GM21360 (cell line): ENCODE data around the gene KCNH8.
A peak's percentile ranks its signal among the peaks of the same experiment; 100 is the strongest.
"Not testable (repeated sequence)": the region's sequence is repeated elsewhere in the genome, so short reads cannot be mapped to it uniquely, and the experiment has no call there.

Experiments
- ATAC-seq: cut with Tn5 transposase; IDR thresholded peaks from one replicate; pipeline ENCODE4 v1.9.1; 2021; ENCODE audit warnings: mild to moderate bottlenecking, moderate library complexity; ENCODE audit not compliant: unreplicated experiment

Gene KCNH8

GRCh38 chr3:19171794-19172193 is 23.5 kb downstream of the KCNH8 start:
- ATAC-seq, result no peak

- no peak for ATAC-seq
These were observed 25.6 kb downstream of the KCNH8 start for GRCh38 chr3:19173945-19174344.

DNA sequence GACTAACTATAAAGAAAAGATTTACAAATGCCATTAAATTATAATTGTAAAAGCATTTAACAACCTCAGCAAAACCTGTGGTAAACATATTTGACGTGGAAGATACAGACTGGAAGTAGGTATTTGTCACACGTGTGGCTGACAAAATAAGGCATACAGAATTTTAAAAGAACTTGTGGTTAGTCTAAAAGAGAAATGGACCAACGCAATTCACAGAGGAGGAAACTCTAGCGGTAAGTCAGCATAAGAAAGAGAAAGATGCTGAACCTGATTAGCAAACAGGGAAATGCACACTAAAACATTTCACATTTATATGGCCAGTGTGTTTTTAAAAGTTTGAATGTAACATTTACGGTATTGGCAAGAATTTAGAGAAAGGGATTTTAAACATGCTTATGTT is 35.3 kb downstream of the KCNH8 start:
- ATAC-seq, result no peak

DNA sequence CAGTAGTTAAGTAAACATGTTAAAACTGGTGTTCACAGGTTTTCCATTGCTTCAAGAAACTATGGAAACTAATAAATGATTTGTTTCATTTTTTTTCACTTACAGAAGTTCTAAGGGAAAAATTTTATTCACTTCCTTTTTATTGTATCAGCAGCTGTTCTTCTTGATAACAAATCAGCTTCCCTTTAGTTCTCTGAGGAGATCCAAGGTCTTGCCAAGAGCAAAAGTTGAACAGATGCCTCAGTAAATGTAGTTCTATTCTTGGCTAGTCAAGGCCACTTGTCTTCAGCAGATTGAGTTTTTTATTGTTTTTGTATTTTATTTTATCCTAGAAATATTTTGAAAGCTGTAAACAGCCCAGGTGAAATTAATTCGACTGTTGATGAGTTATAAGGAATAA is 41.8 kb downstream of the KCNH8 start:
- no peak for ATAC-seq

- ATAC-seq, result no peak
These were observed 42.3 kb downstream of the KCNH8 start for GRCh38 chr3:19190602-19191001.

- no peak for ATAC-seq
These were observed 50.8 kb downstream of the KCNH8 start for GRCh38 chr3:19199131-19199530.

- ATAC-seq, result no peak
These were observed 54.0 kb downstream of the KCNH8 start for GRCh38 chr3:19202303-19202702.

- no peak for ATAC-seq
These were observed 54.4 kb downstream of the KCNH8 start for GRCh38 chr3:19202754-19203153.

DNA sequence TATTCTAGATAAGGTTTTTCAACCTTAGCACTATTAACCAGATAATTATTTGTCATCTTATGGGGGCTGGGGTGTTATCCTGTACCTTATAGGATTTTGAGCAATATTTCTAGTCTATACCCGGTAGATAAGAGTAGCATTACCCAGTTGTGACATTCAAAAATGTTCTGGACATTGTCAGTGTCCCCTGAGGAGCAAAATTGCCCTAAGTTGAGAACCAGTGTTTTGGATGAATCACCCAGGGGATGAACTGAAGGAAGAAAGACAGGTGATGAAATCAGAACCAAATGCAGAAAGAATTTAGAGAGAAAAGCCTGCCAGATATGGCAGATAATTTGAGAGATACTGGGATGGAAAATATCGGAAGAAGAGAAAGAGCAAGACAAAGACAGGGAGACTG is 58.2 kb downstream of the KCNH8 start:
- ATAC-seq, result no peak

DNA sequence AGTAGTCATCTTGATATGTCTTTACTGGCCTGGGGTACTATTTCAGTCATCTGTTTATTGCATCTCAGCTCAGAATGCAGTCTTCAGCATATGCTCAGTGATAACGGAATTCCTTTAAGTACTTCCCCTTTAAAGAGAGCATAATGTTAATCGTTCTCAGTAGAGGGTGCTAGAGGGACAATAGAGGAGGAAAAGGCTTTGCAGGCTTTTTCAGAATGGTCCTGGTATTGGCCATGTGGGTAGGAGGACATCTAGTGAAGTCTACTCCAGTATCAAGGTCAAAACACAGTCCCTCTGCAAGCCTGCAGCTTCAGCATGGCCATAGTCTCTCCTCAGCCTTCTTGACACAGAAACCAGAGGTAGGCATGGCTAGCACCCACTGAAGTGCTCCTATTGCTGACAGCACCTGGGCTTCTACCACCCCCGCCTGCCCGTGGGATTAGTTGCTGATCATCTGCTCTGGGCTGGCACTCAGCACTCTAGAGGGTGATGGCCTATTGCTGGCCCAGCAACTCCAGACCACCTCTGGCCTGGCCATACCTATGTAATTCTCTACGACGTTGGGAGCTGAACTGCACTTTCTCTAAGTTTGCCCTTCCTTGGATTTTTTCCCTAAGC is 65.4 kb downstream of the KCNH8 start:
- ATAC-seq, result peak; percentile 70

DNA sequence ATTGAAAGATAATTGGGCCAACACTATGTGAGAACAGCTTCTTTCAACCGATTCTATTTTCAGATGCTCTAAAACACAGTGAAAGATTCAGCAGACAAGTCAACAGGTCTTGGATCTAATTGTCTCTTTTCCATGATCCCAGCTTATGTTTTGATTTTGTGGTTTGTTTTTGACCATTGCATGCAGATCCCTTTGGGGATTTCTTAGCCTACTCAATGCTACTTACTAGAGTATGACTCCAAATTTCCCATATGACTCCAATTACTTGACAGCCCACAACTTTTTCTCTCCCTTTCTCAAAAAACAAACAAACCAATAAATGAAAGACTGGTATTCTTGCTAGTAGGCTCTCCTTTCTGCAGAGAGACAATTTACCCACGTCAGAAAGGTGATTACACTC is 67.1 kb downstream of the KCNH8 start:
- ATAC-seq, result no peak

DNA sequence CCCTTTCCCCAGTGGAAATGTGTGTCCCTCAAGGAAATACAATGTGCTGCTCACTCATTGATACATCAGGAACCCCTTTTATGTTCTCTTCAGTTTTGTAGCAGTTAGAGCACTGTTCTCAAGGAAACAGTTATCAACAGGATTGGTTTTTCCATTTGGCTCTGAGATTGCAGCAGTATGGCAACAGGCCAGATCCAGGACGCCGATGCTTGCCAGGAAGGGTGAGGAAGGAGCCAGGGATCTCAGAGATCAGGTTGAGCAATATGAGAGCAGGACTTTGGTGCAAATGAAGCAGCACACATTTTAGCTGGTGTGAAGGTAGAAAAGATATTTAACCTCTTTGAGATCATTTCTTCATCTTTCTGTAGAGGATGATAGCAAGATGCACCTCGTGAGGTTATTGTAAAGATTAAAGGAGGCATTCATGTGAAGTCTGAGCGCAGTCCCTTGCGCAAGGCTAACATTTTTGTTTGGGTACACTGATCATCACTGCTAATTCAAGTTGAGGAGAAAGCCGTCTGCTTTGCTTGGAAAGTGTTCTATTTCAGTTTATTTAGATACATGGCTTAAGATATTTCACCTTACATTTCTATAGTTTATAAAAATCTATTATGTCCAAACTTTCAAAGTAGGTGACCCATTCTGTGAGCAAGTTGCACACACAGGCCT is 68.5 kb downstream of the KCNH8 start:
- ATAC-seq, result no peak

DNA sequence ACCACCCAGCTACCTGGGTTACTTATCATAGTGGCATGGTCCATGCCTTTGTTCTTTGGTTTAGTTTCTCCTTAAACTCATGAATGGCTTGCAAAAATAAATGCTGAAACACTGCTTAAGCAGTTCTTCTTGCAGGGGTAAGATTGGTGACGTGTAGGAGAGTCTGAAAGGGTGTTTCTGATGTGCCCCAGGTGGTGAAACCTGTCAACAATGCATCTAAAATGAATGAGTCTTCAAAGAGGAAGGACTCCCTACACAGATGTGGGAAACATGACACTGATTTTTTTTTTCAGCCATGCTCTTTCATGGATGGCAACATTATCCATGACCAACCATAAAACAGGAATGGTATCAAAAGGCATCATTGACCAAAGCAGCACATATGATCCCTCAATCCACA is 72.0 kb downstream of the KCNH8 start:
- no peak for ATAC-seq

- no peak for ATAC-seq
These were observed 72.8 kb downstream of the KCNH8 start for GRCh38 chr3:19221081-19221480.

DNA sequence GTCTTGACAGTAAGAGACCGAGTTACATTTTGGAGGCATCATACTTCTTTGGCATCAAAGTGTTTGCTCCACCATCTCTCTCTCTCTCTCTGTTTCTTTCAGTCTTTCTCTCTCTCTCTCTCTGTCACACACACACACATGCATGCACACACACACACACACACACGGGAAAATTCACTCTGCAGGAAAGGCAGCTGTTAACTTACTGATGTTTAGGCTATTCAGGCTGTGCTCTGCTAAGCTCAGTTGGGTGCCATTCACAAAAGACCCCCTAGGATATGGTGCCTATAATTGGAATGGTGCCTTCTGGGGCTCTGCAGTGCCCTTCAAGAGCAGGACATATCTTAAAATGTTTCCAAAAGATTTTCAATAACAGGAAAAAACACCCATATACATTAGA is 78.2 kb downstream of the KCNH8 start:
- ATAC-seq, result no peak

DNA sequence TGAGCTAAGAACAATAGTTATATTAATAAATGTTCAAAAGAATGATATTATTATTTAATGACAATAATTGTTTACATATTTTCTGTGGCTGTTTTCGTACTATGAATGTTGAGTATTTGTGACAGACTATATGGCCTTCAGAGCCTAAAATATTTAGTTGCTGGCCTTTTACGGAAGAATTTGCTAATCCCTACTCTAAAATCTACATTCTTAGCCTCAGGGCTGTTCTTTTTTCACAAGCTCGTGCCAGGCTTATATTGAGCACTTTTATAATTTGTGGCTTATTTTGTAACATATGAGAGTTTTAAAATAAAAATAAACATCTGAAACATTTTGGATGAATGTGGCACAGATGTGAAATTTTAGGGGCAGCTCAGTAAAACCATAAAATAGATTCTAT is 79.9 kb downstream of the KCNH8 start:
- ATAC-seq, result no peak

DNA sequence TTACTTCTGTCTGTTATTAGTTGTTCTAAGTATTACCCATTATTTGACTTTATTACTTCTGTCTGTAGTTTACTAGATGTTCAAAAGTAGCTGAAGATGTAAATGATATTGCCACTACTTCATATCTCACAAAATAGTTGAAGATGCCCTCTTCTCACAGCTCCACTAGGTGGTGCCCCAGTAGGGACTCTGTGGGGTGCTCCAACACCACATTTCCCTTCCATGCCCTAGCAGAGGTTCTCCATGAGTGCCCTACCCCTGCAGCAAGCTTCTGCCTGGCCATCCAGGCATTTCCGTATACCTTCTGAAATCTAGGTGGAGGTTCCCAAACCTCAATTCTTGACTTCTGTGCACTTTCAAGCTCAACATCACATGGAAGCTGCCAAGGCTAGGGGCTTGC is 80.8 kb downstream of the KCNH8 start:
- no peak for ATAC-seq

DNA sequence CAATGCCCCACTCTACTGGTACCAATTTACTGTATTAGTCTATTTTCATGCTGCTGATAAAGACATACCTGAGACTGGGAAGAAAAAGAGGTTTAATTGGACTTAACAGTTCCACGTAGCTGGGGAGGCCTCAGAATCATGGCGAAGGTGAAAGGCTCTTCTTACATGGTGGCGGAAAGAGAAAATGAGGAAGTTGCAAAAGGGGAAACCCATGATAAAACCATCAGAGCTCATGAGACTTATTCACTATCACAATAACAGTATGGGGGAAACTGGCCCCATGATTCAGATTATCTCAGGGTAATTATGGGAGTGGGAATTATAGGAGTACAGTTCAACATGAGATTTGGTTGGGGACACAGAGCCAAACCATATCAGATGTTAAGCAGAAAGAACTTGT is 81.6 kb downstream of the KCNH8 start:
- ATAC-seq, result peak; percentile 88

DNA sequence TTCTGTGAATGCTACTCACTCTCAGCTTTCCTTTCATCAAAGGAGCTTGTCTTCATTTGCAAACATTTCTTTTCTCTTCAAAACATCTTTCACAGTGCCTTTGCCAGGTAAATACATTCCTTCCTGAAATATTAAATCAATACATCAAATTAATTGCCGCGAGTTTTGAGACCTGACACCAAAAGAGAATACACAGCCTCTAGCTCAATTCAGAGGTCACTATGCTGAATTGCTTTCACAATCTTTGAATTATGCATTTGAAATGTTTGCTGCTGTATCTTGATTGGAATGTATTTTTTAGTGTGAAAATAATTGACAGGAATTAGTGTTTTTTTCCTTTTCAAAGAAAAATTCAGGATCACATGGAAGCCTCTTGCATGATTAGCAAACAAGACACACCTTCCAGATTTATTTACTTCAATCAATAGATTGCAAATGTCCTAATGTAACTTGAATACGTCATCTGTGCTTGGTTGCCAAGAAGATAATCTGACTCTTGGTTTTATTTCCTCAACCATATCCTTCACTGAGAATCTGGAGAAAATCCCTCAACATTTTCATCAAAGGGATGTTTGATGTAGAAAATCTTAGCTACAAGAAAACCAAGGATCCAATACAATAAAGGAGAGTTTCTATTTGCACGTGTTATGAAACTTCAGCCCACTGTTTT is 83.6 kb downstream of the KCNH8 start:
- ATAC-seq, result no peak

DNA sequence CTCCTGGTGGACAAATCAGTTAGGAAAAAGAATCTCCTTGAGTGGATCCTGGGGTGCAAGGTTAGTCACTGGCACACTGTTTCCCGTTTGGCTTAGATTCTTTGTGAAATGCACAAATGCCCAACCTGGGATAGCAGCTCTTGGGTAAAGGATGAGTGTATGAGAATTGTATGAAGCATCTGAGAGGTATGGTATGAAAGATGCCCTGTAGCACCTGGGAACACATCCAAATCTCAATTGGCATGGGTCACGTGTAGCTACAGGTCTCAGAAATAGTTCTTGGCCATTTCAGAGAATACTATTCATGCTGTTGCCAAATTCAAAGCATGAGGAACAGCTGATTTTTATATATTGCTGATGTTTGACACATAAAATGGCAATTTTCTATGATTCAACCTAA is 84.3 kb downstream of the KCNH8 start:
- ATAC-seq, result no peak

GRCh38 chr3:19233882-19234784 is 85.8 kb downstream of the KCNH8 start:
- ATAC-seq, result not testable (repeated sequence)
